Tibial nerve (tissue), 4 donors: ENCODE data around the gene MID1IP1. TPM values are rescaled to one million over a fixed set of nuclear protein-coding genes. Genes with fewer than 3 reads are reported as not detected.

Experiments used
- DNase-seq, 2 donors: peaks; one replicate each; pipeline ENCODE4 v3.0.0-alpha.2; 2019; ENCODE audit warnings: low spot score in 2 of 2
- H3K27ac ChIP-seq, 4 donors: fragments of 200-600 bp; sonication (generic) in 3 of 4; one replicate each; pipeline ENCODE4 v1.5.1; 2017 to 2019; ENCODE audit warnings: mild to moderate bottlenecking in 1 of 4
- H3K27me3 ChIP-seq, 2 donors: fragments of 200-600 bp; sonication (generic) in 1 of 2; one replicate each; pipeline versions ENCODE4 v1.5.1 to v1.6.0; 2017 to 2019
- H3K36me3 ChIP-seq, 3 donors: fragments of 200-600 bp; sonication (generic); one replicate each; pipeline ENCODE4 v1.5.1; 2018 to 2019
- H3K4me1 ChIP-seq, 4 donors: fragments of 200-600 bp; sonication (generic) in 3 of 4; one replicate each; pipeline ENCODE4 v1.5.1; 2017 to 2019
- H3K4me3 ChIP-seq, 4 donors: fragments of 200-600 bp; sonication (generic) in 3 of 4; one replicate each; pipeline ENCODE4 v1.5.1; 2017 to 2019; ENCODE audit warnings: mild to moderate bottlenecking in 1 of 4, moderate library complexity in 1 of 4
- H3K9me3 ChIP-seq, 4 donors: fragments of 200-600 bp; sonication (generic) in 3 of 4; one replicate each; pipeline ENCODE4 v1.5.1; 2017 to 2019
- CTCF ChIP-seq, 5 experiments: fragments of 200-600 bp in 3 of 5; fragments of 450-650 bp in 2 of 5; sonication (generic) in 3 of 5; IDR thresholded peaks; one replicate each; pipeline ENCODE4 v1.5.1; 2016 to 2019; ENCODE audit warnings: antibody characterized with exemption in 5 of 5, mild to moderate bottlenecking in 3 of 5, moderate library complexity in 2 of 5
- EP300 ChIP-seq, 2 donors: sonication (generic); formaldehyde crosslinking; IDR thresholded peaks; one replicate each; pipeline ENCODE4 v1.6.1; 2017; ENCODE audit warnings: antibody characterized with exemption in 2 of 2, mild to moderate bottlenecking in 1 of 2
- POLR2A ChIP-seq, 2 donors: fragments of 450-650 bp; IDR thresholded peaks; one replicate each; pipeline ENCODE4 v1.6.1; 2017; ENCODE audit warnings: antibody characterized with exemption in 2 of 2, mild to moderate bottlenecking in 2 of 2, moderate library complexity in 2 of 2
- WGBS, 2 donors: methylation state at CpG; one replicate each; pipeline ENCODE4 v1.1.5; 2018; 5-methylcytosine and 5-hydroxymethylcytosine counted together
- total RNA-seq, 4 donors: library from RNA; depleted of rRNA; stranded (reverse); fragments of >200 nt; gene quantifications; one replicate each; pipeline ENCODE4 v1.1.0, GENCODE V29; 2016

The MID1IP1 gene
- total RNA-seq, 4 donors from 2014 or later: 67.5 to 153 (median 97.1) TPM

DNA sequence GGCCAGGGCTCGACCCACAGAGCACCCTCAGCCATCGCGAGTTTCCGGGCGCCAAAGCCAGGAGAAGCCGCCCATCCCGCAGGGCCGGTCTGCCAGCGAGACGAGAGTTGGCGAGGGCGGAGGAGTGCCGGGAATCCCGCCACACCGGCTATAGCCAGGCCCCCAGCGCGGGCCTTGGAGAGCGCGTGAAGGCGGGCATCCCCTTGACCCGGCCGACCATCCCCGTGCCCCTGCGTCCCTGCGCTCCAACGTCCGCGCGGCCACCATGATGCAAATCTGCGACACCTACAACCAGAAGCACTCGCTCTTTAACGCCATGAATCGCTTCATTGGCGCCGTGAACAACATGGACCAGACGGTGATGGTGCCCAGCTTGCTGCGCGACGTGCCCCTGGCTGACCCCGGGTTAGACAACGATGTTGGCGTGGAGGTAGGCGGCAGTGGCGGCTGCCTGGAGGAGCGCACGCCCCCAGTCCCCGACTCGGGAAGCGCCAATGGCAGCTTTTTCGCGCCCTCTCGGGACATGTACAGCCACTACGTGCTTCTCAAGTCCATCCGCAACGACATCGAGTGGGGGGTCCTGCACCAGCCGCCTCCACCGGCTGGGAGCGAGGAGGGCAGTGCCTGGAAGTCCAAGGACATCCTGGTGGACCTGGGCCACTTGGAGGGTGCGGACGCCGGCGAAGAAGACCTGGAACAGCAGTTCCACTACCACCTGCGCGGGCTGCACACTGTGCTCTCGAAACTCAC lies 3.6 kb downstream of the MID1IP1 start:
- Histone ChIP-seq H3K27ac (peak overlapping the region; percentile 60 to 95 (median 92)), H3K4me3 (peak overlapping the region; percentile 42 to 71 (median 61)), H3K4me1 (peaks cover 0 to 47% (median 0%) of the 10 kb centered on the region in 4 donors), H3K9me3 (no peaks in the 10 kb centered on the region), H3K27me3 (no peaks in the 10 kb centered on the region), H3K36me3 (peaks cover 0 to 4% (median 0%) of the 10 kb centered on the region in 3 donors)
- WGBS, 2 donors: 37% methylated on average over 28 of the region's 66 CpGs; no CpG with 5 or more reads in 1 of the 2 donors
- peak in 1 of 2 donors; percentile 39 for TF ChIP-seq EP300 (IDR thresholded peaks at IDR 0.05)
- no peak for TF ChIP-seq CTCF (IDR thresholded peaks at IDR 0.05)
- TF ChIP-seq POLR2A (IDR thresholded peaks at IDR 0.05): no peak
- no peak for DNase-seq

DNA sequence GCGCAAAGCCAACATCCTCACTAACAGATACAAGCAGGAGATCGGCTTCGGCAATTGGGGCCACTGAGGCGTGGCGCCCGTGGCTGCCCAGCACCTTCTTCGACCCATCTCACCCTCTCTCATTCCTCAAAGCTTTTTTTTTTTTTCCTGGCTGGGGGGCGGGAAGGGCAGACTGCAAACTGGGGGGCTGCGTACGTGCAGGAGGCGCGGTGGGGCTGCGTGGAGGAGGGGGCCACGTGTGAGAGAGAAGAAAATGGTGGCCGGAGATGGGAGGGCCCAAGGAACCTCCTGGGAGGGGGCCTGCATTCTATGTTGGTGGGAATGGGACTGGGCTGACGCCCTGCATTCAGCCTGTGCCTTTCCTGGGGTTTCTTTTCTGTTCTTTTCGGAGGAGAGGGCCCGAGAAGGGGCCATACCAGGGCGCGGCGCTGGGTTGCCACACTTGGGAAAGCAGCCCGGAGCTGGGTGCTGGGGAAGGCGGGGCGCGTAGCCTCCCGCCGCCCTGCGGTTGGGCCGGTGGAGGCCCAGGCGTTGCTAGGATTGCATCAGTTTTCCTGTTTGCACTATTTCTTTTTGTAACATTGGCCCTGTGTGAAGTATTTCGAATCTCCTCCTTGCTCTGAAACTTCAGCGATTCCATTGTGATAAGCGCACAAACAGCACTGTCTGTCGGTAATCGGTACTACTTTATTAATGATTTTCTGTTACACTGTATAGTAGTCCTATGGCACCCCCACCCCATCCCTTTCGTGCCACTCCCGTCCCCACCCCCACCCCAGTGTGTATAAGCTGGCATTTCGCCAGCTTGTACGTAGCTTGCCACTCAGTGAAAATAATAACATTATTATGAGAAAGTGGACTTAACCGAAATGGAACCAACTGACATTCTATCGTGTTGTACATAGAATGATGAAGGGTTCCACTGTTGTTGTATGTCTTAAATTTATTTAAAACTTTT lies 4.5 kb downstream of the MID1IP1 start:
- DNase-seq: peak; percentile 36 to 44
- Histone ChIP-seq H3K4me3 (peak overlapping the region; percentile 42 to 71 (median 61)), H3K36me3 (peaks cover 0 to 4% (median 0%) of the 10 kb centered on the region in 3 donors), H3K27ac (peak overlapping the region; percentile 60 to 95 (median 92)), H3K9me3 (no peaks in the 10 kb centered on the region), H3K27me3 (no peaks in the 10 kb centered on the region), H3K4me1 (peaks cover 0 to 40% (median 0%) of the 10 kb centered on the region in 4 donors)
- peak in 1 of 2 donors; percentile 37 for TF ChIP-seq POLR2A (IDR thresholded peaks at IDR 0.05)
- TF ChIP-seq EP300 (IDR thresholded peaks at IDR 0.05): peak in 1 of 2 donors; percentile 75
- peak in 2 of 5 experiments; percentile 11 to 24 for TF ChIP-seq CTCF (IDR thresholded peaks at IDR 0.05)
- 0 to 24% methylated on average over 15 to 41 of the region's 41 CpGs for WGBS, 2 donors

GRCh38 chrX:38806875-38807621 lies 5.8 kb downstream of the MID1IP1 start:
- TF ChIP-seq POLR2A (IDR thresholded peaks at IDR 0.05) (no peak), EP300 (IDR thresholded peaks at IDR 0.05) (no peak), CTCF (IDR thresholded peaks at IDR 0.05) (no peak)
- DNase-seq: no peak
- 44 to 47% methylated on average over 7 of the region's 7 CpGs for WGBS, 2 donors
- H3K9me3 ChIP-seq: no peaks in the 10 kb centered on the region
- H3K4me1 ChIP-seq: peaks cover 0 to 37% (median 0%) of the 10 kb centered on the region in 4 donors
- no peaks in the 10 kb centered on the region for H3K27me3 ChIP-seq
- peaks cover 0 to 4% (median 0%) of the 10 kb centered on the region in 3 donors for H3K36me3 ChIP-seq
- H3K4me3 ChIP-seq: peak overlapping the region in 3 of 4 donors; percentile 11 to 71 (median 15)
- H3K27ac ChIP-seq: peak overlapping the region; percentile 60 to 95 (median 92)

DNA sequence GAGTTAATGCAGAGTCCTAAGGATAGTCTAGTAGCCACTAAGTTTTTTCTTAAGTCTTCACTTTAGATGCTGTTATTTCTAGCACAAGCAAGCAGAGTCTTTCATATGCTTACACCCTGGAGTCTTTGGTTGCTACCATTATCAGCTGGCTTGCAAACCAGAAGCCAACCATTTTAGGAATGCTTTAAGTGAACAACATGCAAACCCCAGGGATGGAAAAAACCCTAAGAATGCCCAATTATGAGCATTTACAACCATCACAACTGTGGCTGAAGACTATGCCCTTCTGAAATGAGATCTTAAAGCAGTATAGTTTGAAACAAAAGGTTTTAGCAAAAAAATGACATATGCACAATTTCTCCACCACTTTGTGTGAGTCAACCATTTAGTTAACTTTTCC lies 6.6 kb downstream of the MID1IP1 start:
- Histone ChIP-seq H3K27me3 (no peaks in the 10 kb centered on the region), H3K4me3 (no peak overlapping the region), H3K9me3 (no peaks in the 10 kb centered on the region), H3K4me1 (peaks cover 0 to 37% (median 0%) of the 10 kb centered on the region in 4 donors), H3K36me3 (peaks cover 0 to 4% (median 0%) of the 10 kb centered on the region in 3 donors), H3K27ac (peak overlapping the region in 3 of 4 donors; percentile 26 to 95 (median 94))
- TF ChIP-seq POLR2A (IDR thresholded peaks at IDR 0.05) (no peak), EP300 (IDR thresholded peaks at IDR 0.05) (no peak), CTCF (IDR thresholded peaks at IDR 0.05) (no peak)
- DNase-seq: no peak
